H9 (cell line): ENCODE measurements around the gene PSMB9. TPM values are rescaled to one million over a fixed set of nuclear protein-coding genes. Genes with fewer than 3 reads are reported as not detected.

Source experiments
- DNase-seq: peaks from one replicate; pipeline ENCODE4 v3.0.0-alpha.2; 2017
- H2AFZ ChIP-seq: one replicate; pipeline ENCODE4 v1.6.1; 2013; ENCODE audit warnings: mild to moderate bottlenecking, low read length, control low read depth, moderate library complexity
- H2AK5ac ChIP-seq: 2 replicates; pipeline ENCODE4 v1.6.1; 2013; ENCODE audit warnings: low read length, control low read depth, mixed read lengths; ENCODE audit not compliant: insufficient read length
- H2BK120ac ChIP-seq: one replicate; pipeline ENCODE4 v1.6.1; 2013; ENCODE audit warnings: low read depth, mild to moderate bottlenecking, low read length, control low read depth, inconsistent platforms; ENCODE audit not compliant: poor library complexity, severe bottlenecking
- H2BK12ac ChIP-seq: 2 replicates; pipeline ENCODE4 v1.6.1; 2013; ENCODE audit warnings: low read length, control low read depth, mixed read lengths, low read depth; ENCODE audit not compliant: insufficient read length
- H2BK15ac ChIP-seq: 2 replicates; pipeline ENCODE4 v1.6.1; 2013; ENCODE audit warnings: low read depth, low read length, control low read depth
- H2BK20ac ChIP-seq: one replicate; pipeline ENCODE4 v1.6.1; 2013; ENCODE audit warnings: low read depth, mild to moderate bottlenecking, low read length, control low read depth, inconsistent platforms; ENCODE audit not compliant: poor library complexity, severe bottlenecking
- H2BK5ac ChIP-seq: 2 replicates; pipeline ENCODE4 v1.6.1; 2013; ENCODE audit warnings: low read length, control low read depth, mixed read lengths; ENCODE audit not compliant: insufficient read length
- H3K14ac ChIP-seq: 2 replicates; pipeline ENCODE4 v1.6.1; 2013; ENCODE audit warnings: low read length, control low read depth; ENCODE audit not compliant: insufficient read depth
- H3K18ac ChIP-seq: 2 replicates; pipeline ENCODE4 v1.6.1; 2013; ENCODE audit warnings: low read depth, mild to moderate bottlenecking, mixed read lengths, low read length, control low read depth; ENCODE audit not compliant: insufficient read length
- H3K23ac ChIP-seq: 2 replicates; pipeline ENCODE4 v1.6.1; 2013; ENCODE audit warnings: low read length, control low read depth, mixed read lengths, low read depth; ENCODE audit not compliant: insufficient read length
- H3K23me2 ChIP-seq: 2 replicates; pipeline ENCODE4 v1.6.1; 2013; ENCODE audit warnings: low read depth, mild to moderate bottlenecking, mixed read lengths, low read length, control low read depth; ENCODE audit not compliant: insufficient read length, poor library complexity, severe bottlenecking
- H3K27ac ChIP-seq: 2 replicates; pipeline ENCODE4 v1.5.1; 2013; ENCODE audit warnings: low read length, control low read depth, mixed read lengths, low read depth; ENCODE audit not compliant: insufficient read length
- H3K27me3 ChIP-seq: 2 replicates; pipeline ENCODE4 v1.6.1; 2013; ENCODE audit warnings: low read length, control low read depth, inconsistent platforms; ENCODE audit not compliant: insufficient read depth
- H3K4ac ChIP-seq: 2 replicates; pipeline ENCODE4 v1.6.1; 2013; ENCODE audit warnings: low read depth, mild to moderate bottlenecking, control low read depth, inconsistent platforms, low read length, moderate library complexity
- H3K4me1 ChIP-seq: 2 replicates; pipeline ENCODE4 v1.6.1; 2013; ENCODE audit warnings: low read length, control low read depth, inconsistent platforms; ENCODE audit not compliant: insufficient read depth
- H3K4me2 ChIP-seq: 2 replicates; pipeline ENCODE4 v1.6.1; 2013; ENCODE audit warnings: low read length, control low read depth, mixed read lengths; ENCODE audit not compliant: insufficient read length, insufficient read depth
- H3K56ac ChIP-seq: 2 replicates; pipeline ENCODE4 v1.6.1; 2013; ENCODE audit warnings: low read depth, mild to moderate bottlenecking, mixed read lengths, low read length, control low read depth; ENCODE audit not compliant: insufficient read length
- H3K79me1 ChIP-seq: 2 replicates; pipeline ENCODE4 v1.6.1; 2013; ENCODE audit warnings: low read depth, mild to moderate bottlenecking, moderate library complexity, low read length, control low read depth, inconsistent platforms; ENCODE audit not compliant: insufficient read depth, poor library complexity, severe bottlenecking
- H3K79me2 ChIP-seq: 2 replicates; pipeline ENCODE4 v1.6.1; 2013; ENCODE audit warnings: low read length, control low read depth, inconsistent platforms; ENCODE audit not compliant: insufficient read depth
- H3K9ac ChIP-seq: 2 replicates; pipeline ENCODE4 v1.6.1; 2013; ENCODE audit warnings: low read length, control low read depth, mixed read lengths; ENCODE audit not compliant: insufficient read length; ENCODE audit errors: extremely low read depth
- H3K9me3 ChIP-seq: one replicate; pipeline ENCODE4 v1.6.1; 2013; ENCODE audit warnings: low read depth, low read length, inconsistent platforms; ENCODE audit not compliant: control insufficient read depth
- H3T11ph ChIP-seq: one replicate; pipeline ENCODE4 v1.6.1; 2013; ENCODE audit warnings: mild to moderate bottlenecking, low read length, control low read depth, inconsistent platforms
- H4K20me1 ChIP-seq: one replicate; pipeline ENCODE4 v1.6.1; 2013; ENCODE audit not compliant: control insufficient read depth, insufficient read length, insufficient read depth
- H4K5ac ChIP-seq: 2 replicates; pipeline ENCODE4 v1.6.1; 2013; ENCODE audit warnings: low read depth, mild to moderate bottlenecking, mixed read lengths, low read length, control low read depth; ENCODE audit not compliant: insufficient read length
- H4K8ac ChIP-seq: replicated peaks from 2 replicates; pipeline ENCODE4 v1.6.1; 2013; ENCODE audit warnings: low read length, control low read depth, mixed read lengths, low read depth; ENCODE audit not compliant: insufficient read length
- H4K91ac ChIP-seq: 2 replicates; pipeline ENCODE4 v1.6.1; 2013; ENCODE audit warnings: low read depth, mild to moderate bottlenecking, moderate library complexity, mixed read lengths, low read length, control low read depth; ENCODE audit not compliant: insufficient read length
- H3K27ac Mint-ChIP-seq, 3 experiments: 2 replicates in 2 of 3; 3 replicates in 1 of 3; pipeline ENCODE4 v1.8.0; 2020 to 2021; ENCODE audit warnings: mixed read lengths in 3 of 3, mild to moderate bottlenecking in 1 of 3, moderate library complexity in 1 of 3
- H3K27me3 Mint-ChIP-seq: 2 replicates; pipeline ENCODE4 v1.8.0; 2021; ENCODE audit warnings: low read depth, mild to moderate bottlenecking, moderate library complexity, mixed read lengths
- H3K36me3 Mint-ChIP-seq, 3 experiments: 2 replicates in 2 of 3; 3 replicates in 1 of 3; pipeline ENCODE4 v1.8.0; 2020 to 2021; ENCODE audit warnings: low read depth in 3 of 3, mixed read lengths in 3 of 3; ENCODE audit not compliant: insufficient read depth in 1 of 3
- H3K4me1 Mint-ChIP-seq, 2 experiments: 2 replicates each; pipeline ENCODE4 v1.8.0; 2020; ENCODE audit warnings: mixed read lengths in 2 of 2
- H3K4me3 Mint-ChIP-seq, 2 experiments: 2 replicates in 1 of 2; 3 replicates in 1 of 2; pipeline ENCODE4 v1.8.0; 2020 to 2021; ENCODE audit warnings: mild to moderate bottlenecking in 2 of 2, mixed read lengths in 2 of 2, moderate library complexity in 1 of 2
- H3K9me3 Mint-ChIP-seq, 2 experiments: 2 replicates in 1 of 2; 3 replicates in 1 of 2; pipeline ENCODE4 v1.8.0; 2020; ENCODE audit warnings: mild to moderate bottlenecking in 2 of 2, mixed read lengths in 2 of 2, moderate library complexity in 1 of 2
- CTCF ChIP-seq: fragments of 200-600 bp; sonication (generic); conservative IDR thresholded peaks from 3 replicates; pipeline ENCODE4 v1.8.0; 2021; ENCODE audit warnings: antibody characterized with exemption, mild to moderate bottlenecking
- WGBS: extraction: QIAGEN DNeasy Blood & Tissue Kit; methylation state at CpG from one replicate; pipeline ENCODE4 v1.1.7; 2013; ENCODE audit warnings: missing lambda C conversion rate, low lambda C conversion rate, mixed read lengths; ENCODE audit not compliant: insufficient read length; ENCODE audit errors: extremely low coverage; 5-methylcytosine and 5-hydroxymethylcytosine counted together
- total RNA-seq: library from RNA; stranded (reverse); gene quantifications from 2 replicates; pipeline ENCODE4 v1.2.1, GENCODE V29; 2021

The PSMB9 gene
- total RNA-seq, 1 experiment from 2014 or later, result 3.5 TPM

GRCh38 chr6:32882879-32883250 is 28.9 kb downstream of the PSMB9 start:
- no peaks in the 10 kb centered on the region for H3K36me3 Mint-ChIP-seq
- H4K91ac ChIP-seq, result no peak overlapping the region
- no peak for DNase-seq
- no peak overlapping the region for H3K23ac ChIP-seq
- no peak overlapping the region for H3K27ac ChIP-seq
- no peaks in the 10 kb centered on the region for H4K20me1 ChIP-seq
- no peak overlapping the region for H2BK15ac ChIP-seq
- H3K56ac ChIP-seq, result no peak overlapping the region
- no peak overlapping the region for H2BK20ac ChIP-seq
- WGBS, result no CpG with 5 or more reads among the region's 1 CpG
- H3K9ac ChIP-seq, result no peak overlapping the region
- H3T11ph ChIP-seq, result no peak overlapping the region
- no peak overlapping the region for H3K14ac ChIP-seq
- H2BK120ac ChIP-seq, result no peak overlapping the region
- no peaks in the 10 kb centered on the region for H3K23me2 ChIP-seq
- no peaks in the 10 kb centered on the region for H3K9me3 ChIP-seq
- no peak overlapping the region for H2AFZ ChIP-seq
- peaks cover 0 to 2% of the 10 kb centered on the region in 2 experiments; a peak in 1 of 4 replicates for H3K4me1 Mint-ChIP-seq
- H3K4me3 Mint-ChIP-seq, result no peak overlapping the region
- H3K27ac Mint-ChIP-seq, result no peak overlapping the region
- H2BK5ac ChIP-seq, result no peak overlapping the region
- no peak overlapping the region for H4K5ac ChIP-seq
- H3K4ac ChIP-seq, result no peak overlapping the region
- no peaks in the 10 kb centered on the region; a peak in 1 of 5 replicates for H3K9me3 Mint-ChIP-seq
- no peak overlapping the region for H3K4me2 ChIP-seq
- H3K27me3 Mint-ChIP-seq, result peaks cover 11% of the 10 kb centered on the region; the same call in 1 of the 2 replicates
- no peaks in the 10 kb centered on the region for H3K79me1 ChIP-seq
- H3K18ac ChIP-seq, result no peak overlapping the region
- no peaks in the 10 kb centered on the region for H3K27me3 ChIP-seq
- H2BK12ac ChIP-seq, result no peak overlapping the region
- no peaks in the 10 kb centered on the region for H3K4me1 ChIP-seq
- no peak overlapping the region for H4K8ac ChIP-seq
- H2AK5ac ChIP-seq, result no peak overlapping the region
- no peak for TF ChIP-seq CTCF
- H3K79me2 ChIP-seq, result no peaks in the 10 kb centered on the region
